ENCODE results near the gene MAD1L1.

MAD1L1 gene

GRCh38 chr7:2242541-2243429, 10.0 kb upstream of the MAD1L1 start:
- DNase-seq (ENCODE audit: low spot score): no peak

- peak; percentile 91 for DNase-seq (ENCODE audit: low spot score)
Observed at GRCh38 chr7:2241580-2242540, 9.1 kb upstream of the MAD1L1 start, which contains the start of the genes MRM2 and NUDT1. Gene MRM2, minus strand, starts transcription at chr7:2242205. Its CDS starts 36 bp downstream, at chr7:2242169. Gene NUDT1, plus strand, starts transcription at chr7:2242226. Its CDS starts 2,349 bp downstream, at chr7:2244575.

- DNase-seq (ENCODE audit: low spot score): no peak
Observed at GRCh38 chr7:2239242-2239641, 6.5 kb upstream of the MAD1L1 start.

GRCh38 chr7:2237109-2237602, 4.4 kb upstream of the MAD1L1 start:
- no peak for DNase-seq (ENCODE audit: low spot score)

- no peak for DNase-seq (ENCODE audit: low spot score)
Observed at GRCh38 chr7:2233926-2234325, 1.2 kb upstream of the MAD1L1 start.

- DNase-seq (ENCODE audit: low spot score): peak; percentile 79
Observed at GRCh38 chr7:2231992-2232765, 566 bp downstream of the MAD1L1 start.

GRCh38 chr7:2230882-2231281, 1.9 kb downstream of the MAD1L1 start:
- no peak for DNase-seq (ENCODE audit: low spot score)

GRCh38 chr7:2230226-2230625, 2.5 kb downstream of the MAD1L1 start:
- DNase-seq (ENCODE audit: low spot score): no peak

GRCh38 chr7:2229467-2229866, 3.3 kb downstream of the MAD1L1 start:
- no peak for DNase-seq (ENCODE audit: low spot score)

- DNase-seq (ENCODE audit: low spot score): no peak
Observed at GRCh38 chr7:2228921-2229320, 3.8 kb downstream of the MAD1L1 start.

- no peak for DNase-seq (ENCODE audit: low spot score)
Observed at GRCh38 chr7:2227699-2228098, 5.0 kb downstream of the MAD1L1 start.

GRCh38 chr7:2225830-2226229, 6.9 kb downstream of the MAD1L1 start:
- DNase-seq (ENCODE audit: low spot score): no peak

GRCh38 chr7:2225336-2225735, 7.4 kb downstream of the MAD1L1 start:
- no peak for DNase-seq (ENCODE audit: low spot score)

- DNase-seq (ENCODE audit: low spot score): no peak
Observed at GRCh38 chr7:2224934-2225333, 7.8 kb downstream of the MAD1L1 start.

GRCh38 chr7:2224491-2224928, 8.2 kb downstream of the MAD1L1 start:
- DNase-seq (ENCODE audit: low spot score): peak; percentile 65

GRCh38 chr7:2223321-2223720, 9.4 kb downstream of the MAD1L1 start:
- no peak for DNase-seq (ENCODE audit: low spot score)

- DNase-seq (ENCODE audit: low spot score): no peak
Observed at GRCh38 chr7:2222516-2222915, 10.2 kb downstream of the MAD1L1 start.

- no peak for DNase-seq (ENCODE audit: low spot score)
Observed at GRCh38 chr7:2220954-2221353, 11.8 kb downstream of the MAD1L1 start.

GRCh38 chr7:2220506-2220905, 12.2 kb downstream of the MAD1L1 start:
- DNase-seq (ENCODE audit: low spot score): no peak

GRCh38 chr7:2220030-2220429, 12.7 kb downstream of the MAD1L1 start:
- DNase-seq (ENCODE audit: low spot score): no peak

- no peak for DNase-seq (ENCODE audit: low spot score)
Observed at GRCh38 chr7:2219606-2220005, 13.1 kb downstream of the MAD1L1 start.

- DNase-seq (ENCODE audit: low spot score): no peak
Observed at GRCh38 chr7:2219136-2219535, 13.6 kb downstream of the MAD1L1 start.

All from D341Med (cell line).